ENCODE measurements around the gene SPTBN1. TPM values are rescaled to one million over a fixed set of nuclear protein-coding genes. Genes with fewer than 3 reads are reported as not detected.

The SPTBN1 gene
- total and polyA plus RNA-seq, 9 of the 15 experiments (the other 6 are each of a cell fraction or from before 2014, with no cell fraction given) = 8.9 to 66.8 (median 31.4) TPM

- TF ChIP-seq E2F6 (IDR thresholded peaks at IDR 0.05; ENCODE audit: borderline replicate concordance in 1 of 2, extremely low read depth in 1 of 2, insufficient read depth in 1 of 2, insufficient read length in 1 of 2, low read depth in 1 of 2, low read length in 1 of 2, poor library complexity in 1 of 2, severe bottlenecking in 1 of 2) (peak in 1 of 2 experiments; percentile 15), ATF7 (IDR thresholded peaks at IDR 0.05) (peak; percentile 51; the same call in 1 of the 2 replicates), PPARD (CRISPR knock-in tag; IDR thresholded peaks at IDR 0.05) (no peak), HCFC1 (IDR thresholded peaks at IDR 0.05; ENCODE audit: low read depth, low read length) (no peak), ATF3 (IDR thresholded peaks at IDR 0.05) (peak; percentile 71), ATF3 (CRISPR knock-in tag; conservative IDR thresholded peaks at IDR 0.05) (no peak), ZKSCAN8 (CRISPR knock-in tag; IDR thresholded peaks at IDR 0.05) (no peak)
- TF ChIP-seq, protein P1, sequence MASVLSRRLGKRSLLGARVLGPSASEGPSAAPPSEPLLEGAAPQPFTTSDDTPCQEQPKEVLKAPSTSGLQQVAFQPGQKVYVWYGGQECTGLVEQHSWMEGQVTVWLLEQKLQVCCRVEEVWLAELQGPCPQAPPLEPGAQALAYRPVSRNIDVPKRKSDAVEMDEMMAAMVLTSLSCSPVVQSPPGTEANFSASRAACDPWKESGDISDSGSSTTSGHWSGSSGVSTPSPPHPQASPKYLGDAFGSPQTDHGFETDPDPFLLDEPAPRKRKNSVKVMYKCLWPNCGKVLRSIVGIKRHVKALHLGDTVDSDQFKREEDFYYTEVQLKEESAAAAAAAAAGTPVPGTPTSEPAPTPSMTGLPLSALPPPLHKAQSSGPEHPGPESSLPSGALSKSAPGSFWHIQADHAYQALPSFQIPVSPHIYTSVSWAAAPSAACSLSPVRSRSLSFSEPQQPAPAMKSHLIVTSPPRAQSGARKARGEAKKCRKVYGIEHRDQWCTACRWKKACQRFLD (CRISPR knock-in tag; IDR thresholded peaks at IDR 0.05) = 0 out of 2 replicates have a peak, but pooled peaks have one; percentile 54
Measured at GRCh38 chr2:54595999-54596902, 140.1 kb downstream of the SPTBN1 start (continued).

Data from K562 (cell line).